Activated CD4-positive, CD25-positive, alpha-beta regulatory T cell (primary cell): ENCODE data around the gene MTTP.

ENCODE experiments used
- DNase-seq, 4 experiments: peaks; one replicate each; lab custom pipeline; 2025; lab: John Stamatoyannopoulos, UW

MTTP gene

GRCh38 chr4:99642725-99643489 is 68.3 kb downstream of the MTTP start:
- DNase-seq, result no peak

GRCh38 chr4:99644453-99644852 is 69.8 kb downstream of the MTTP start:
- DNase-seq, result no peak

- DNase-seq, result no peak
Observed at GRCh38 chr4:99645036-99645435, 70.4 kb downstream of the MTTP start.

GRCh38 chr4:99645638-99646037 is 71.0 kb downstream of the MTTP start:
- DNase-seq, result no peak

- DNase-seq, result no peak
Observed at GRCh38 chr4:99647071-99647470, 72.4 kb downstream of the MTTP start.

GRCh38 chr4:99648321-99648720 is 73.7 kb downstream of the MTTP start:
- no peak for DNase-seq

- no peak for DNase-seq
Observed at GRCh38 chr4:99649208-99649607, 74.6 kb downstream of the MTTP start.

GRCh38 chr4:99649778-99650177 is 75.2 kb downstream of the MTTP start:
- DNase-seq, result no peak

- no peak for DNase-seq
Observed at GRCh38 chr4:99651016-99651769, 76.6 kb downstream of the MTTP start.

- DNase-seq, result no peak
Observed at GRCh38 chr4:99651811-99652485, 77.3 kb downstream of the MTTP start.

- no peak for DNase-seq
Observed at GRCh38 chr4:99652596-99653436, 78.2 kb downstream of the MTTP start.

GRCh38 chr4:99653916-99654315 is 79.3 kb downstream of the MTTP start:
- no peak for DNase-seq

GRCh38 chr4:99654361-99654761 is 79.7 kb downstream of the MTTP start:
- no peak for DNase-seq

- DNase-seq, result no peak
Observed at GRCh38 chr4:99655308-99656081, 80.9 kb downstream of the MTTP start.

GRCh38 chr4:99657798-99658197 is 83.2 kb downstream of the MTTP start, which contains the start of gene C4orf54:
Gene C4orf54 (minus strand): TSS chr4:99657828. CDS start chr4:99654648, 3,180 bp downstream.
- DNase-seq, result no peak

- no peak for DNase-seq
Observed at GRCh38 chr4:99658666-99659065, 84.0 kb downstream of the MTTP start.

GRCh38 chr4:99661907-99662306 is 87.3 kb downstream of the MTTP start:
- DNase-seq, result no peak

- no peak for DNase-seq
Observed at GRCh38 chr4:99664716-99665115, 90.1 kb downstream of the MTTP start.

GRCh38 chr4:99665983-99666382 is 91.4 kb downstream of the MTTP start:
- DNase-seq, result no peak

GRCh38 chr4:99668472-99668871 is 93.8 kb downstream of the MTTP start:
- no peak for DNase-seq

GRCh38 chr4:99669084-99669483 is 94.5 kb downstream of the MTTP start:
- DNase-seq, result no peak
